ENCODE results near the gene PROK2.

PROK2 gene

GRCh38 chr3:71751602-71752001 is 33.3 kb downstream of the PROK2 start:
- DNase-seq (ENCODE audit: extremely low read depth in 1 of 2, low read depth in 1 of 2) = no peak

- no peak for DNase-seq (ENCODE audit: extremely low read depth in 1 of 2, low read depth in 1 of 2)
Observed at GRCh38 chr3:71744738-71745137, 40.2 kb downstream of the PROK2 start.

GRCh38 chr3:71742621-71743020 is 42.3 kb downstream of the PROK2 start:
- no peak for DNase-seq (ENCODE audit: extremely low read depth in 1 of 2, low read depth in 1 of 2)

DNA sequence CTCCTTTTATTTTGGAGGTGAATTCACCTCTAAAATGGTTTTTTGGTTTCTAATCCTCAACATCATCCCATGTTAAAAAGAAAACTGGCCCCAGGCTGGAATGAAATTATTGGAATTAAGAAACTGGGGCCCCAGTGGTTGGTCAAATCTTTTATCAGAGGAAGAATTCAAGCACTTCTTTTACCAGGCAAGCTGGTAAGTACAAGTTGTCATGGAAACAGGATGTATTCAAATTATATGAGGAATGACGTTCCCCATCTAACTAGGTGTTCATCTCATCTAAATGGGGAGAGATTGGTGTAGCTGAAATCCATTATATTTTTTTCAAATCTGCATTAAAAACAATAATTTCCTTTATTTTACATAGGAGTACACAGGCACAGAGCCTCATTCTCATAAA is 50.1 kb downstream of the PROK2 start:
- DNase-seq (ENCODE audit: extremely low read depth in 1 of 2, low read depth in 1 of 2) = no peak

GRCh38 chr3:71733319-71733718 is 51.6 kb downstream of the PROK2 start:
- no peak for DNase-seq (ENCODE audit: extremely low read depth in 1 of 2, low read depth in 1 of 2)

- DNase-seq (ENCODE audit: extremely low read depth in 1 of 2, low read depth in 1 of 2) = no peak
Observed at GRCh38 chr3:71732637-71733036, 52.3 kb downstream of the PROK2 start.

GRCh38 chr3:71728632-71729342 is 56.2 kb downstream of the PROK2 start:
- no peak for DNase-seq (ENCODE audit: extremely low read depth in 1 of 2, low read depth in 1 of 2)

DNA sequence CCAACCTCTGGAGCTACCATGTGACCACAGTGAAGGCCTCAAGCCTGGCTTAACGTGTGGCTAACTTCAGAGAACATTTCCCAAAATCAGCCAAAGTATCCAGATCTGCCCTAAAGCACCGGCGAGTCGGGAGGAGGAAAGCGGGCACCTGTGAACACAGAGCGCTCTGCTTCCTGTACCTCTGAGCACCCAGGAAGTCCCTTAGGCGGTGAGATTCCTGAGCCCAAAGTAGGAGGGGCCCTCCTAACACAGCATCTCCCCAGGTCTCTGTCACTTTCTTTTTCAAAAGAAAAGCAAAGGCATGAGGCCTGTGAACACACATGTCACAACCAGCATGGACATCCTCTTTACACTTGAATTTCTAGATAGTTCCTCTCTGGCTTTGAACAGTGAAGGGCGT is 58.8 kb downstream of the PROK2 start:
- DNase-seq (ENCODE audit: extremely low read depth in 1 of 2, low read depth in 1 of 2) = no peak

DNA sequence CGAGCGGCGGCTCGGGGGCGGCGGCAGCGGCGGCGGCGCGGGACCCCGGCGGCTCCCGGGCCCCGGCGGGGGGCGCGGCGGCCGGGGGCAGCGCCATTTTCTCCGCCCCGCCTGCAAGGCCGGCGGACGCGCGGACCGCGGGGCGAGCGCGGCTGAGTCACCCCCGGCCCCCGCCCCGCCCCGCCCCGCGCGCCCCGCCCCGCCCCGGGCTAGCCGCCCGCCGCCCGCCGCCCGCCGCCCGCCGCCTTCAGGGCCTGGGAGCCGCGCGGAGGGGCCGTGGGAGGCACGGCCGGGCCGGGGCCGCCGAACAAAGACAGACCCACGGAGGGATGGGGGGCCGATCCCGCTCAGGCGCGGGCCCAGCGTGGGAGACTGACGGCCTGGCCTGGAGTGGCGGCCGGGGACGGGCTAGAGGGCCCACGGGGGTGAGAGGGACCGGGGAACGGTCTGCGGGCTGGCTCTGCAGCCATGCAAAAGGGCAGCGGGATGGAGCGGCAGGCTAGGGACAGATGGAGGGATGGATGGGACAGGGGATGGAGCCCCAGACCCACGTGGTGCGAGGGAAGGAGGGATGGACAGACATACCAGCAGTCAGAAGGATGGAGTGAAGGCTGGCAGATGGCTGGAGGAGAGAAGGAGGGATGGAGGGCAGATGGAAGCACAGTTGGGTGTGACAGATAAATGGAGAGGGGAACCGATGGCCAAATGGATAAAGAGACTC is 59.5 kb downstream of the PROK2 start, which contains the start of gene EIF4E3:
Gene EIF4E3 (minus strand): TSS at position 132 of the 721 bp plus-strand sequence. CDS start 35 bp downstream, at position 97.
- peak in 1 of 2 donors; percentile 25 for DNase-seq (ENCODE audit: extremely low read depth in 1 of 2, low read depth in 1 of 2)

DNA sequence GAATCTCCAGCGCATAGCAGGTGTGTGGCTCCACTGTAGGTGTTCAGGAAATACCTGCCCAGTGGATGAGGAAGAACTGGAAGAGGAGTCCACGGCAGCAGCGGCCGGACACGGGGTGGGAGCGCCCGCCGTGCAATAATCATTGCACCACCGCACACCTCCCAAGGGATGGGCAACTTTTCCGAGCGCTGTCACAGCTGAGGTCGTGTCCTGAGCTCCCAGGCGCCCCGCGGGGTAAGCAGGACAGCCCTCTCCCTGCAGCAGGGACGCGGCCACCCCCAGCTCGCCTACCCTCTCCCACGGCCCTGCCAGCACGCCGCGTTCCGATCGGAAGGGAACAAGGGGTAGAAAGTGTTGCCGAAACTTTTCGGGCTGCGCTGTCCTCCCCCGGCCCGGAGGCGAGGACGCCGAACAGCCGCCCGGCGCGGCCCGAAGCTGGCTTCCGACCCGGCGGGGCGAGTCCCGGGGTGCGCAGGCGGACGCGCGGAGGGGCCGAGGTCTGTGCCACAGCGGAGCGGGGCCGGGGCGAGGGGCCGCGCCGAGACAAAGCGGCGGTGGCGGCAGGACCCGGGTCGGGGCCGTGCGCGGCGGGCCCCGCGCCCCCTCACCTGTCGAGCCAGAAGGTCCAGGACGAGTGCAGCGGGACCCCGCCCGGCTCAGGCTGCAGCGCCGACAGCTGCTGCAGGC is 60.2 kb downstream of the PROK2 start:
- no peak for DNase-seq (ENCODE audit: extremely low read depth in 1 of 2, low read depth in 1 of 2)

GRCh38 chr3:71724171-71724453 is 60.8 kb downstream of the PROK2 start:
- DNase-seq (ENCODE audit: extremely low read depth in 1 of 2, low read depth in 1 of 2) = no peak

DNA sequence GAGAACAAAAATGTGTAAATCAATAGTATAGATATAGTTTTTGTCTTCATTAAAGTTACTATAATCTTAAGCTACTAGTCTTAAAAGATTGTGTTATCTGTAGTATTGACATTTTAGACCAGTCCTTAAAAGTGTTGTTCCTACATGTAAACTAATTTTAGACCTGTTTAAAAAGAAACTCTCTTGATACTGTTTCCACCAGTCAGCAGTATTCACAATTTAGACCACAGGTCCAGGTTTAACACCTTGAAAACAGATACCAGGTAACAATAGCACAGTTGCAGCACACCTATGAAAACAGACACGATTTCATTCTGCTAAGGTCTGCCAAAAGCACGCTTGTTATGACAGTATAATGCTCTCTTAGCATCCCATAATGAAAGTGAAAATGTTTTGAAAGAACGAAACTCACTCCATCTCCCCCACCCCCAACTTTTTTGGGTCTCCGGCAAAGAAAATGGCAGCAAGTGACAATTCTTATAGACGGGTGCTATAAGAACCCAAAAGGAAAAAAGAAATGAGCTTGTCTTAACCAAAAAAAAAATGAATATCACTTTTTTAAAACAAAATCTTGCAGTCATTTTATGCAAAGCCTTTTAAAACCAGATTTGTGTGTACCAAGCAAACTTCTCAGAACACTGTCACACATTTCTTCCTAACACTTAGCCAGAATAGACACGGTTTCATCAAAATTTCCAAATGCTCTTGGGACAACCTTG is 61.3 kb downstream of the PROK2 start:
- DNase-seq (ENCODE audit: extremely low read depth in 1 of 2, low read depth in 1 of 2) = no peak

DNA sequence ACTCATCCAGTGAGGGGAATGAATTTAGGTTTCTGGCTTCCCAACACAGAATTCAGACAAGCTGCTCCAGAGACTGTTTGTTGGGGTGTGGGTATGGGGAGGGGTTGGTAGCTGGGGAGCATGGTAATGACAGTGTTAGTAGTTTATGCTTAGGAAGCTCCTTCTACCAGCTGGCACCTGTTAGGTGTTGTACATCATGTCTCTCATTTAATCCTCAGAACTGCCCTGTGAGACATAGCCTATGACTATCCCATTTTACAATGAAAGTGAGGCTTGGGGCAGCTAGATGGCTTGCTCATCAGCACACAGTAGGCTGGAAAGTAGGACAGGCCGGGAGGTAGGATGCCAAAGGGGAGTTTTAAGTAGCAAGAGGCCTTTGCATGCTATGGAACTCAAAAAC is 62.3 kb downstream of the PROK2 start:
- DNase-seq (ENCODE audit: extremely low read depth in 1 of 2, low read depth in 1 of 2) = no peak
